Activated T-cell treated with anti-CD3 and anti-CD28 coated beads for 48 hours (primary cell): Measurements from ENCODE around the gene HOXA1.
A peak's percentile ranks its signal among the peaks of the same experiment; 100 is the strongest.

Experiments
- DNase-seq: peaks from one replicate; pipeline ENCODE4 v3.0.0-alpha.2; 2020; ENCODE audit warnings: low read depth

HOXA1 gene

GRCh38 chr7:27131390-27131819, 35.6 kb upstream of the HOXA1 start:
- DNase-seq: no peak

GRCh38 chr7:27130540-27131389, 35.0 kb upstream of the HOXA1 start, which contains the start of gene HOXA4:
TSS of gene HOXA4 (minus strand) at chr7:27130757. CDS start at chr7:27130733, 24 bp downstream.
- peak; percentile 57 for DNase-seq

- no peak for DNase-seq
These were observed 34.1 kb upstream of the HOXA1 start for GRCh38 chr7:27129729-27130539.

GRCh38 chr7:27128776-27129728, 33.3 kb upstream of the HOXA1 start:
- DNase-seq: no peak

GRCh38 chr7:27128034-27128433, 32.2 kb upstream of the HOXA1 start:
- no peak for DNase-seq

GRCh38 chr7:27126596-27127327, 31.0 kb upstream of the HOXA1 start:
- no peak for DNase-seq

- no peak for DNase-seq
These were observed 30.2 kb upstream of the HOXA1 start for GRCh38 chr7:27125986-27126394.

GRCh38 chr7:27124902-27125689, 29.3 kb upstream of the HOXA1 start:
- no peak for DNase-seq

GRCh38 chr7:27124096-27124901, 28.5 kb upstream of the HOXA1 start:
- no peak for DNase-seq

- no peak for DNase-seq
These were observed 27.8 kb upstream of the HOXA1 start for GRCh38 chr7:27123477-27124053.

GRCh38 chr7:27123007-27123476, 27.2 kb upstream of the HOXA1 start:
- no peak for DNase-seq

GRCh38 chr7:27122077-27122910, 26.5 kb upstream of the HOXA1 start:
- no peak for DNase-seq

- DNase-seq: no peak
These were observed 25.9 kb upstream of the HOXA1 start for GRCh38 chr7:27121684-27122076.

- DNase-seq: no peak
These were observed 23.7 kb upstream of the HOXA1 start for GRCh38 chr7:27119412-27119911.

GRCh38 chr7:27118580-27118979, 22.8 kb upstream of the HOXA1 start:
- no peak for DNase-seq

GRCh38 chr7:27117887-27118491, 22.2 kb upstream of the HOXA1 start:
- DNase-seq: no peak
